ENCODE data around the gene MAMSTR.
"Not testable (repeated sequence)": the region's sequence is repeated elsewhere in the genome, so short reads cannot be mapped to it uniquely, and the experiment has no call there.

Gene MAMSTR, protein sequence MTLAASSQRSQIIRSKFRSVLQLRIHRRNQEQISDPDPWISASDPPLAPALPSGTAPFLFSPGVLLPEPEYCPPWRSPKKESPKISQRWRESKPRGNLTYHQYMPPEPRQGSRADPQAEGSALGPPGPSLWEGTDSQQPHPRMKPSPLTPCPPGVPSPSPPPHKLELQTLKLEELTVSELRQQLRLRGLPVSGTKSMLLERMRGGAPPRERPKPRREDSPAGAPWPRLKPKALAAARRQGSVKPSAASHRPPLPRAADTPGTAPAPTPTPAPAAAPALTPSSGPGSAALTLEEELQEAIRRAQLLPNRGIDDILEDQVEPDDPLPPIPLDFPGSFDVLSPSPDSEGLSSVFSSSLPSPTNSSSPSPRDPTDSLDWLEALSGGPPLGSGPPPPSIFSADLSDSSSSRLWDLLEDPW

DNA sequence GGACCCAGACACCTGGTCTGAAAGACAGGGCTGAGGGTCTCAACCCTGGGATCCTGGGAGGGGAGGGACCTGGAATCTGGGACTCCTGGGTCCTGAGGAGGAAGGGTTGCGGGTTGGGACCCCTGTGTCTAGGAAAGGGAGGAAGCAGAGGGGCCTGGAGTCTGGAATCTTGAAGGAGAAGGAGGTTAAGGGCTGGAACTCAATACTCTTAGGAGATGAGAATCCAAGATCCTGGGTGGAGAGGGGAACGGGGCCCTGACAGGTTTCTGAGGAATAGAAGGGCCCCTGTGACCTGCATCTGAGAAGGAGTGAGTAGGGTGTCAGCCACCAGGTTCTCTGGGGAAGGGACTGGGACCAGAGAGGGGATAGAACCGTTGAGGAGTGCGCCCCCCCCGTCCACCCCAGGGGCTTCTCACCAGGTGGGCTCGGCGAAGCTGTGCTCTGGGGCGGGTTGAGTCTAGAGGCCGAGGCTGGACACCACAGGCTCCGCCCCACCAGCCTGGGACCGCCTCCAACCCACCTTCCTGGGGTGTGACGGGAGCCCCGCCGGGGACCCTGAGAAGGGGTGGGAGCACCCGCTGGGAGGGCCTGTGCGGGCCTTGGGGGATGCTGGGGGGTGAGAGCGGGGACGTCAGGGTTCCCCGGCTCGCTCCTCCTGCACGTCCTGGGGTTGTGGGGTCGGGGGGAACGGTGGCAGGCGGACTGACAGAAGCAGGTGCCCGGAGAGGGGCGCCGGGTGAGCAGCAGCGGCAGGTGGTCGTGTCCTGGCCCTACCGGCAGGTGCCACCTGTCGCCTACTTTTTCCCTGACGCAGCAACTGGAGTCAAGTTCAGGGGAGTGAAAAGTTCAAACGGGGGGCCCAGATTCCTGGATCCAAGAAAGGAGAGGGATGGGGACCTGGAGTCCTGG, at the start of gene MAMSTR:
Gene MAMSTR, minus strand, starts transcription at position 463 of the 909 bp plus-strand sequence. CDS start 694 bp downstream, outside the sequence.
- no peak for DNase-seq

DNA sequence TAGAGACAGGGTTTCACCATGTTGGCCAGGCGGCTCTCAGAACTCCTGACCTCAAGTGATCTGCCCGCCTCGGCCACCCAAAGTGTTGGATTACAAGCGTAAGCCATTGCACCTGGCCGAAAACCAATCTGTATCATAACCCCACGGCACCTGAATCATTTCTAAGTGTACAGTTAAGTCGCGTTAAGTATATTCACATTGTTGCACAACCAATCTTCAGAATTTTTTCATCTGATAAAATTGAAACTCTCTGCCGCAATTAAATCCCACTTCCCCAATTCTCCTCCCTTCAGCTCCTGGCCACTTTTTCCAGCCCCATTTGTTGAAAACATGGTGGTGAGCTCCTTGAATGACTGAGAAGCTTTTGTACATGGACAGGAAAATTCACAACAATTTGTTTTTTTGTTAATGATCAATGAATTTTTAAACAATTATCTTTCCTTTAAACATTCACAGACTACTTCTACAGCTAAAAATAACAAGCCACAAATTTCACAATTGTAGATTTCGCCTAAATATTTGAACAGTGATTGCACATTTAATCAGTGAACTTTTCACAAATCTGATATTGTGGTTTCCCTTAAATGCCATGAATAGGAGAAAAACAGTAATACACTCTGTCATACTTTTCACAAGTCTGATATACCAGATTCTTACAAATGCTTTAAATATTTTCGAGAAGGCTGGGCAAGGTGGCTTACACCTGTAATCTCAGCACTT, 49.6 kb upstream of the MAMSTR start:
- no peak for DNase-seq

DNA sequence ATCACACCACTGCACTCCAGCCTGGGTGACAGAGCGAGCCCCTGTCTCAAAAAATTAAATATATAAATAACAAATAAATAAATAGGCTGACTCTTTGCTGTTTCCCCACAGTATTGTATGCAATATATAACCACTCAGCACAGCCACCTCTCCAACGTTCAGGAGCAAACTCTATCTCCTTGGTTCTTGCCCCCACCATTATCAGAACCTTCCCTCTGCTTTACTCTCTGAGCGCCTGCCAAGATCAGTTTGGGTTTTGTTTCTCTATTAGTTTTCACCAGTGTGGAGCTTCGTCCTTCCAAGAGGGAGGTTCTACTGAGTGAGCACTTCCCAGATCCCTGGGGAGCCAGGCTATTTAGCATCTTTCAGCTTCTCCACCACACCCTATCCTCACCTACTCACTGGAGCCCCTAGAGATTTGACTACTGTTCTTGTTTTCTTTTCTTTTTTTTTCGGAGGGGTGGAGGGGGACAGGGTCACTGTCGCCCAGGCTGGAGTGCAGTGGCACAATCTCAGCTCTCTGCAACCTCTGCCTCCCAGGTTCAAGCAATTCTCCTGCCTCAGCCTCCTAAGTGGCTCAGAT, 48.7 kb upstream of the MAMSTR start:
- DNase-seq: not testable (repeated sequence)

DNA sequence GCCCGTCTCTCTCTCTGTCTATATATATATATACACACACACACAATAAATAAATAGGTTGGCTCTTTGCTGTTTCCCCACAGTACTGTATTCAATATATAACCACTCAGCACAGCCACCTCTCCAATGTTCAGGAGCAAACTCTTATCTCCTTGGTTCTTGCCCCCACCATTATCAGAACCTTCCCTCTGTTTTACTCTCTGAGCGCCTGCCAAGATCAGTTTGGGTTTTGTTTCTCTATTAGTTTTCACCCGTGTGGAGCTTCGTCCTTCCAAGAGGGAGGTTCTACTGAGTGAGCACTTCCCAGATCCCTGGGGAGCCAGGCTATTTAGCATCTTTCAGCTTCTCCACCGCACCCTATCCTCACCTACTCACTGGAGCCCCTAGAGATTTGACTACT, 46.3 kb upstream of the MAMSTR start:
- not testable (repeated sequence) for DNase-seq

DNA sequence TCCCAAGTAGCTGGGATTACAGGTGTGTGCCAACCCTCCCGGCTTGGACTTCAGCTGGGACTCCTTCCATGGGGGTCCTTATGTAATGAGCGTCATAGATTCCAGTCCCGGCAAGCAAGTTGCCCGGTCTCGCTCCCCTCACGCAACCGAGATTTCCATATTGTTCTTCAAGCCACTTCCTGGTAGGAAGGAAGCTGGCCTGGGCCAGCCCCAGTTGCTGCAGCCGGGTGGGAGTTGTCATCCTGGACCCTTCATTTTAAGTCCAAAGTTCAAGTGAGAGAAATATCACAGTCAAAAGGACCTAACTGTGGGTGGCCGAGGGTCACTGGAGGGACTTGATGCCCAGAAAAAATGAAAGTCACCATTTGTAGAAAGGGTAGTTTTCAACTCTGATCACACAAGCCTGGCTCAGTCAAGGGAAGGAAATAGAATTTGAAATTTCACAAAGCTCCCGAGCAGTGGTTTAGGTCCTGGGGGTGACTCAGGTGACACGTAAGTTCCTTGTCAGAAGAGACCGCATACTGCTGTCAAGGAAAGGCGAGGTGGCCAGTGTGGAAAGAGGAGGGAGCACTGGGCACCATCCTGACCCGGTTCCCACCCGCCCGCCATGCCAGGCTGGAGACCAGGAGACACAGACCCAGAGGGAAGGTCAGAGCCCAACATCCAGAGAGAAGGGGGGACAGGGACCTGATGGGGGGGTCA, 41.1 kb upstream of the MAMSTR start:
- no peak for DNase-seq

DNA sequence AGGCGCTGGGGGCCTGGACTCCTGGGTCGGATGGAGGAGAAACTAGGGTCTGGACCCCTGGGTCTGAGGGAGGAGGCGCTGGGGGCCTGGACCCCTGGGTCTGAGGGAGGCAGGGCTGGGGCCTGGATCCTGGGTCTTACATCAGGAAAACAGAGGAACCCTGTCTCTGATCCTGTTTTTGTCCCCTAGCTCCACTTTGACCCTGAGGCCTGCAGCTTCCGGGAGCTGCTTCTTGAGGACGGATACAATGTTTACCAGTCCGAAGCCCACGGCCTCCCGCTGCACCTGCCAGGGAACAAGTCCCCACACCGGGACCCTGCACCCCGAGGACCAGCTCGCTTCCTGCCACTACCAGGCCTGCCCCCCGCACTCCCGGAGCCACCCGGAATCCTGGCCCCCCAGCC, 38.2 kb upstream of the MAMSTR start:
- DNase-seq: no peak

DNA sequence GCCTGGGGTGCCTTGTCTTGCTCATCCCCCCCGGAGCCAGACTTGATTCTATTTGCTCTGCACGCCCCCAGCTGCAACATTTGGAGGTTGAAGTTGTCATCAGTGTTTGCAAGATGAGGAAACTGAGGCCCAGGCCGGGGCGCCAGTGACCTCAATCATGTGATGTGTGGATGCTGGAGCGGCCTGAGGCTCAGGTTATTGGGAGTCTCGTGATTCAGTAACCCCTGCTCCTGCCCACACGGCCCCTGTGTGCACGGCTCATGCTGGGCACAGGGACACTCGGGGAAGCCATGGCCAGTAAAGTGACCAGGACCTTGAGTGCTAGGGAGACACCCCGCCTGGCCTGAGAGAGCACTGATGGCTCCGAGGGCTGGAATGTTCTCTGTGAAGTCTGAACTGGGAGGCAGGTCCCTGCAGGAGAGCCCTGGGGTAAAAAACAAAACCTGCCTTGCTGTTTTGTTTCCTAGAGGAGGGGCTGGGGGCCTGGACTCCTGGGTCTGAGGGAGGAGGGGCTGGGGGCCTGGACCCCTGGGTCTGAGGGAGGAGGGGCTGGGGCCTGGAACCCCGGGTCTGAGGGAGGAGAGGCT, 37.7 kb upstream of the MAMSTR start:
- DNase-seq: no peak

DNA sequence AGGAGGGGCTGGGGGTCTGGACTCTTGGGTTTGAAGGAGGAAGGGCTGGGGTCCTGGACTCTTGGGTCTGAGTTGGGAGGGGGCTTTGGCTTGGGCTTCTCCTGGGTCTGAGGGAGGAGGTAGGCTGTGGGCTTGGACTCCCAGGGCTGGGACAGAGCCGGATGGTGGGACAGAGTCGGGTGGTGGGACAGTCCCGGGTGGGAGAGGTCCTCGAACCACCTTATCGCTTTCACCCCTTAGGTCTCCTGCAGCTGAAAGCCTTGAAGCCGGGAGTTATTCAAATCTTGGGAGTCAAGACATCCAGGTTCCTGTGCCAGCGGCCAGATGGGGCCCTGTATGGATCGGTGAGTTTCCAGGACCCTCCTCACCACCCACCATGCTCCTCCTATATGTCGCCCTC, 37.2 kb upstream of the MAMSTR start:
- DNase-seq: no peak

DNA sequence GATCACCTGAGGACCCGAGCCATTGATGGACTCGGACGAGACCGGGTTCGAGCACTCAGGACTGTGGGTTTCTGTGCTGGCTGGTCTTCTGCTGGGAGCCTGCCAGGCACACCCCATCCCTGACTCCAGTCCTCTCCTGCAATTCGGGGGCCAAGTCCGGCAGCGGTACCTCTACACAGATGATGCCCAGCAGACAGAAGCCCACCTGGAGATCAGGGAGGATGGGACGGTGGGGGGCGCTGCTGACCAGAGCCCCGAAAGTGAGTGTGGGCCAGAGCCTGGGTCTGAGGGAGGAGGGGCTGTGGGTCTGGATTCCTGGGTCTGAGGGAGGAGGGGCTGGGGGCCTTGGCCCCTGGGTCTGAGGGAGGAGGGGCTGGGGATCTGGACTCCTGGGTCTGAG, 36.7 kb upstream of the MAMSTR start:
- no peak for DNase-seq

DNA sequence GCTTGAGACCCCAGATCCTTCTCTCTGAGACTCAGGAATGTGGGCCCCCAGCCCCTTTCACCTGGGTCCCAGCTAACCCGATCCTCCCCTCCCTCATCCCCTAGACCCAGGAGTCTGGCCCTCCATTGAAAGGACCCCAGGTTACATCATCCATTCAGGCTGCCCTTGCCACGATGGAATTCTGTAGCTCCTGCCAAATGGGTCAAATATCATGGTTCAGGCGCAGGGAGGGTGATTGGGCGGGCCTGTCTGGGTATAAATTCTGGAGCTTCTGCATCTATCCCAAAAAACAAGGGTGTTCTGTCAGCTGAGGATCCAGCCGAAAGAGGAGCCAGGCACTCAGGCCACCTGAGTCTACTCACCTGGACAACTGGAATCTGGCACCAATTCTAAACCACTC, 36.3 kb upstream of the MAMSTR start:
- no peak for DNase-seq

DNA sequence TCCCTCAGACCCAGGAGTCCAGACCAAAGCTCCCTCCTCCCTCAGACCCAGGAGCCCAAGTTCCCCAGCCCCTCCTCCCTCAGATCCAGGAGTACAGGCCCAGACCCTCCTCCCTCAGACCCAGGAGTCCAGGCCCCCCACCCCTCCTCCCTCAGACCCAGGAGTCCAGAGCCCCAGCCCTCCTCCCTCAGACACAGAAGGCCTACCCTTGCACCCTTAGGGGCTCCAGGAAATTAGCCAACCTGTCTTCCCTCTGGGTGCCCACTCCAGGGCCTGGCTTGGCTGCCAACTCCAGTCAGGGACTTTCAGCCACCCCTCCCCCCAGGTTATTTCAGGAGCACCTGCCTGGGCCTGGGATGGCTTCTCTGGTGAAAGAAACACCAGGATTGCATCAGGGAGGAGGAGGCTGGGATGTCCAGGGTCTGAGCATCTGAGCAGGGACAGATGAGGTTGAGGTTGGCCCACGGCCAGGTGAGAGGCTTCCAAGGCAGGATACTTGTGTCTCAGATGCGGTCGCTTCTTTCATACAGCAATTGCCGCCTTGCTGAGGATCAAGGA, 35.6 kb upstream of the MAMSTR start, which contains the start of gene FGF21:
Gene FGF21, plus strand, starts transcription at position 441 of the 558 bp plus-strand sequence. CDS start 713 bp downstream, outside the sequence.
- DNase-seq: no peak

DNA sequence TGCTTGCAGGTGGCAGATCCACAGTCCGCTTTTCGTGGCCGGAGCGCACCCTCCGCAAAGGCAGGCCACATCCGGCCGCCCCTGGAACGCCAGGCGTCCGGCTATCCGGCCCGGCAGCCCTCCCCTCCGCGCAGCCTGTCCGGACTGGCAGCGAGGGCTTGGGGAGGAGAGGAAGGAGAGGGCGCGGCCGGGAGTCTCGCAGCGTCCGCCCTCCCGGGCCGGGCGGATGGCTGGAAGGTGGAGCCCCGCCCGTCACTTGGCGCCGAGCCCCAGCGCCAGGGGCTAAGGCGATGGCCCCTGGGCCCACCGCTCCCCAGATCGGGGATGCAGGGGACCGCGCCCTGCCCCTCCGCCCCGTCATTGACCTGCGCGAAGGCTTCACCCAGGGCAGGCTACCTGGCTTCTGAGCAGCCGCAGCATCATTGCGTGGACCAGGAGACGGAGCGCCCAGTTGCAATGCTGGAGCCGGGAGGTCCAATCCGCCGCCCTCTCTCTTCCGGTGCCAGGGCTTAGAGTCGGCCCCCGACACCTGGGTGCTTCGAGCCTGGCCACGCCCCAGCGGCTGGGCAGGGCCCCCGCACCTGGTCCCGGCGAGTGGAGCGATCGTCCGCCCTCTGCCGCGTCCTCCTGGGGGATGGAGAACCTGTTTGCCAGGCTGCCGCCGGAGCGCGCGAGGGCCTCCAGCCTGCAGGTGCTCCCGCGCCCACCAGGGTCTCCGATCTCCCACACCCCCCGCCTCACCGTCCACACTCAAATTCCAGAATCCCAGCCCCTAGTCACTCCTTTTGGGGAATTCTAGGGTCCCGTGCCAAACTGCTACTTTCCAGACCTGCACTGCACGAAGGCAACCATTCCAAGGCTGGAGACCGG, 33.2 kb upstream of the MAMSTR start, which contains the start of gene FUT1:
Gene FUT1, minus strand, starts transcription at position 146 of the 870 bp plus-strand sequence. CDS start 1,360 bp downstream, outside the sequence.
- peak in 2 of 14 donors; percentile 37 to 83 for DNase-seq

DNA sequence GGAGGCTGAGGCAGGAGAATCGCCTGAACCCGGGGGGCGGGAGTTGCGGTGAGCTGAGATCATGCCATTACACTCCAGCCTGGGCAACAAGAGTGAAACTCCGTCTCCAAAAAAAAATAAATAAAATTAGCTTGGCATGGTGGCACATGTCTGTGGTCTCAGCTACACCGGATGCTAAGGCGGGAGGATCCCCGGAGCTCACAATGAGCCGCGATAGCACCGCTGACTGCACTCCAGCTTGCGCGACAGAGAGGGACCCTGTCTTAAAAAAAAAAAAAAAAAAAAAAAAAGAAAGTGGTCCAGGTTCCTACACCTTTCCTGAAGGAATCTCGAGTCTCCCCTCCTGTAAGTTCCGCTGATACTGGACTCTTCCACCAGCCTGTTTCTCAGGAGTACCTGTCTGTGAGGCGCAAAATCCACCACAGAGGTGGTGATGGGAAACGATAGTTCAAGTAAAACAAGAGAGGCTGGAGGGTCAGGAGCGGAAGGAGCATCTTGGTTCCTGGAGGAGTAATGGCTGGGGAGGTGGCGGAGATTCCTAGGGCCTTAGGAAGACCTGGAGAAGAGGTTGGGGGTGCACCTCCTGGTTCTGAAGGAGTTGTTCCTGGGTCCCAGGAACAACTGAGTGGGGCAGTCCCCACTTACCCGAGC, 32.4 kb upstream of the MAMSTR start:
- DNase-seq: peak in 1 of 14 donors; percentile 76

DNA sequence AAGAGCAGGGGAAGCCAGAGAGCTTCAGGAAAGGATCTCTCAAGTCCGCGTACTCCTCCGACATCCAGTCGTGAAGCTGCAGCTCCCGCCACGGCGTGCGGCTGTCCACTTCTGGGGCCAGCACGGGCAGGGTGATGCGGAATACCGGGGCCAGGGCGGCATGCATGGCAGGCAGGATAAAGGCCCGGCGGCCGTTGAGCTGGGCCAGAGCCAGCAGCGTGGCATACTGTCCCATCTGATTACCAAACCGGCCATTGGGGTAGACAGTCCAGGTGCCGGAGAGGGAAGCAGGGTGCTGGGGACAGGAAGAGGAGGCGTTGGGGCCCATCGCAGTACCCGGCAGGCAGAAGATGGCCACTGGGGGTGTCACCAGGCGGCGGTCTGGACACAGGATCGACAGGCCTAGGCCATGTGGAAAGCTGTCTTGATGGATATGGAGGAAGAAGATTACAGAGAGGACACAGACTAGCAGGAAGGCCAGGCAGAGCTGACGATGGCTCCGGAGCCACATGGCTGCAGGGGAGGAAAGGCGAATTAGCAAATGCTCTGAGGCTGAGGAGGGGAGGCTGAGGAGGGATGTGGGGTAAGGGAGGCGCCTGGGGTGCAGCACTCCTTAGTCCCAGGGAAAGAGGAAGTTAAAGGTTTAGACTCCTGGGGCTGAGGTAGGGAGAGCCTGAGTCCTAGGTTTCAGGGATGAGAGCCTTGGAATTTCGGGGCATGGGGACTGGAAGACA, 31.4 kb upstream of the MAMSTR start:
- DNase-seq: no peak

DNA sequence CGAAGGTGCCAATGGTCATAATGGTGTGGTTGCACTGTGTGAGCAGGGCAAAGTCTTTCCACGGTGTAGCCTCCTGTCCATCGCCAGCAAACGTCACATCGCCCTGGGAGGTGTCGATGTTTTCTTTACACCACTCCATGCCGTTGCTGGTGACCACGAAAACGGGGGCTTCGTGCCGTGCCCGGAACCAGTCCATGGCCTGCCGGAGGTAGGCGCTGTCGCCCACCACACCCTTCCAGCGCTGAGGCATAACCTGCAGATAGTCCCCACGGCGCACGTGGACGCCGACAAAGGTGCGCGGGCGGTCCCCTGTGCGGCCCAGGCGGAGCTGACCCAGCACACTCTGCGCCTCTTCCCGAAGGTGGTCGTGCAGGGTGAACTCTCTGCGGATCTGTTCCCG, 30.8 kb upstream of the MAMSTR start:
- no peak for DNase-seq

DNA sequence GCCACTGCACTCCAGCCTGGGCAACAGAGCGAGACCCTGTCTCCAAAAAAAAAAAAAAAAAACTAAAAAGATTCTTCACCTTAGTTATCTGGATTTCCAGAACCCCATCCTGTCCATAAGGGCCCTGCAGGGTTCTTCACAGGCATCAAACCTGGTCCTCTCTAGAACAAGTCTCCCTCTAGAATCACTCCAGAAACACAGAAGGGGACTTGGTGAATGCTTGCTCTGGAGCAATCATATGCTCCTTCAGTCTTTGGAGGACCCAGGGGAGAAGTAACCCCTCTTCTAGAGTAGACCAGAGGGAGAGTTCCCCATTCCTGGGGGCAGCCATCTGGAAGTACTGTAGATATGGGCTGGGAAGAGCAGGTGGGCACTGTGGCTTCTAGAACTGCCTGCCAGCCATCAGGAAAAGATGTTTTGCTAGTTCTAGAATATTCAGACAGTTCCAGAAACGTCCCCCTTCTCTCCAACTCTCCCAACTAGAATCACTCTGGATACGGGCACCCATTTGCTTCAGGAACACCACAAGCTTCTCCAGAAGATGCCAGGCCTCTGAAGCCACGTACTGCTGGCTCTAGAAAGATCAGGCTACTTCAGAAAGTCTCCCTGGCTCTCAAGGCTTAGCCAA, 30.2 kb upstream of the MAMSTR start:
- DNase-seq: no peak

DNA sequence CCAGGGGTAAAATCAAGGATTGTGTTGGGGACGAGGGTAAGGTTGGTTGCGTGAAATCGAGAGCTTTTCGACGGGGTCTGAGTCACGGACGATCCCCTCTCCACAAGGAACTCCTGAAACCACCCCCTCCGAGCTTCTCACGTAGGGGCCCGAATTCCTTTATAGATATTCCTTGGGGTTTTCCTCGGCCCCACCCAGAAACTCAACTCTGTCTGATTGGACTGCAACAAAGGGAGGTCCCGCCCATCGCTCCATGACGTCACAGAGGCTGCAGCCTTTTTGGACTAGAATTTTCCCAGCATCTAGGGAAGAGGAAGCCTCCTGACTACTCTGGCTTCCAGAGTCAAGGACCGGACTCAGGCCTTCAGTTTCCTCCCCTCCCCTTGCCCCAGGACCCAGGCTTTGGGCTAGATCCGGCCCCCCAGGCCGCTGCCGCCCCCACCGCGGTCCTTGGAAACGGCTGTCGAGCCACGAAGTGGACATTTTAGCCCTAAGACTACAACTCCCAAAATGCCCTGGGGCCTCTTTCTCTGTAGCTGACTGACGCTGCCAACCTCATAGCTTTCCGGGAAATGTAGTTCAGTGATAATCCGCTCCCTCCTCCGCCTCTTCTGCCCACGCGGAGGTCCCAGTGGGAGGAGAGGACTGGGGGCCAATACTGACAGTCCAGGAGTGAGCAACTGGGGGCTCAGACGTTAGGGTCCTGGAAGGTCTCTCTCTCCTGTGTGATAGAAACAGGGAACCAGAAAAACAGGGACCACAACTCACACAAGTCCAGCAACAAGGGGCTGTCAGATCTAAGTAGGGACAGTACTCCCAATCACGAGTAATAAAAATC, 27.4 kb upstream of the MAMSTR start, which contains the start of gene IZUMO1:
Gene IZUMO1, minus strand, starts transcription at position 172 of the 838 bp plus-strand sequence. CDS start 1,050 bp downstream, outside the sequence.
- DNase-seq: peak in 13 of 14 donors; percentile 45 to 96 (median 70)

Data from C1 segment of cervical spinal cord (tissue), 14 donors.